Upper lobe of right lung (tissue), 1 donor: ENCODE data around the gene DHRS3. TPM values are rescaled to one million over a fixed set of nuclear protein-coding genes. Genes with fewer than 3 reads are reported as not detected.

ENCODE experiments used
- ATAC-seq: fragments of 200-7000 bp; cut with Tn5 transposase; one replicate; pipeline ENCODE4 v1.9.1; 2020; ENCODE audit warnings: mild to moderate bottlenecking, moderate library complexity
- DNase-seq: peaks from one replicate; pipeline ENCODE4 v3.0.0-alpha.2; 2020
- H3K27ac ChIP-seq: fragments of 200-600 bp; one replicate; pipeline ENCODE4 v1.8.0; 2022
- H3K27me3 ChIP-seq: fragments of 200-600 bp; one replicate; pipeline ENCODE4 v1.8.0; 2022; ENCODE audit warnings: mild to moderate bottlenecking
- H3K36me3 ChIP-seq: fragments of 200-600 bp; one replicate; pipeline ENCODE4 v1.8.0; 2022
- H3K4me1 ChIP-seq: fragments of 200-600 bp; one replicate; pipeline ENCODE4 v1.8.0; 2022
- H3K4me3 ChIP-seq: fragments of 200-600 bp; one replicate; pipeline ENCODE4 v1.8.0; 2022; ENCODE audit warnings: mild to moderate bottlenecking
- H3K9me3 ChIP-seq: fragments of 200-600 bp; one replicate; pipeline ENCODE4 v1.8.0; 2022
- CTCF ChIP-seq: fragments of 200-600 bp; IDR thresholded peaks from one replicate; pipeline ENCODE4 v1.8.0; 2022; ENCODE audit warnings: antibody characterized with exemption
- intact Hi-C: fragments of 100-400 bp; cut with DNase I; formaldehyde crosslinking; loops from one replicate; pipeline ENCODE4 v1.11.0; 2022
- total RNA-seq: library from RNA; stranded (reverse); fragmentation: NEBNext Ultra II Directional; extraction: Animal tissue kit (Norgen Biotek cat#: 25700); gene quantifications from one replicate; pipeline ENCODE4 v1.2.1, GENCODE V29; 2021
- donor health status: DM: no; HTN: yes; CAD: no; lungs with severe emphysema.

Gene DHRS3
- total RNA-seq, 1 donor from 2014 or later = 106 TPM

- no peak for ATAC-seq
- Histone ChIP-seq H3K9me3 (no peaks in the 10 kb centered on the region), H3K4me3 (no peak overlapping the region), H3K36me3 (peaks cover 26% of the 10 kb centered on the region), H3K27ac (no peak overlapping the region), H3K27me3 (no peaks in the 10 kb centered on the region), H3K4me1 (no peaks in the 10 kb centered on the region)
- no peak for DNase-seq
- no peak for TF ChIP-seq CTCF
- intact Hi-C loops = no loop called here
Observed at GRCh38 chr1:12583484-12583883, 34.5 kb downstream of the DHRS3 start.

- DNase-seq = no peak
- no peak for ATAC-seq
- no peak for TF ChIP-seq CTCF
- no peak overlapping the region for H3K4me3 ChIP-seq
- no peaks in the 10 kb centered on the region for H3K9me3 ChIP-seq
- intact Hi-C loops = no loop called here
- H3K4me1 ChIP-seq = no peaks in the 10 kb centered on the region
- no peak overlapping the region for H3K27ac ChIP-seq
- H3K27me3 ChIP-seq = no peaks in the 10 kb centered on the region
- peaks cover 35% of the 10 kb centered on the region for H3K36me3 ChIP-seq
Observed at GRCh38 chr1:12582649-12583048, 35.4 kb downstream of the DHRS3 start.

GRCh38 chr1:12581179-12581578 is 36.8 kb downstream of the DHRS3 start:
- no peak for TF ChIP-seq CTCF
- DNase-seq (no peak), ATAC-seq (no peak)
- Histone ChIP-seq H3K9me3 (no peaks in the 10 kb centered on the region), H3K4me1 (no peaks in the 10 kb centered on the region), H3K27ac (no peak overlapping the region), H3K36me3 (peaks cover 49% of the 10 kb centered on the region), H3K4me3 (no peak overlapping the region), H3K27me3 (no peaks in the 10 kb centered on the region)
- intact Hi-C loops = no loop called here

GRCh38 chr1:12580054-12580887 is 37.7 kb downstream of the DHRS3 start:
- no peaks in the 10 kb centered on the region for H3K9me3 ChIP-seq
- no peaks in the 10 kb centered on the region for H3K27me3 ChIP-seq
- H3K27ac ChIP-seq = peak overlapping the region; percentile 51
- no peaks in the 10 kb centered on the region for H3K4me1 ChIP-seq
- no peak for ATAC-seq
- intact Hi-C loops = no loop called here
- peaks cover 57% of the 10 kb centered on the region for H3K36me3 ChIP-seq
- TF ChIP-seq CTCF = no peak
- H3K4me3 ChIP-seq = no peak overlapping the region
- no peak for DNase-seq

- no peaks in the 10 kb centered on the region for H3K27me3 ChIP-seq
- no peak for DNase-seq
- no peak for TF ChIP-seq CTCF
- peak; percentile 6 for ATAC-seq
- no peak overlapping the region for H3K27ac ChIP-seq
- no peaks in the 10 kb centered on the region for H3K9me3 ChIP-seq
- H3K4me3 ChIP-seq = no peak overlapping the region
- intact Hi-C loops = no loop called here
- peaks cover 70% of the 10 kb centered on the region for H3K36me3 ChIP-seq
- H3K4me1 ChIP-seq = no peaks in the 10 kb centered on the region
Observed at GRCh38 chr1:12578860-12579422, 39.1 kb downstream of the DHRS3 start.
